Astrocyte of the cerebellum (primary cell): ENCODE data around the gene ADCY1.

ENCODE experiments used
- DNase-seq: peaks from one replicate; pipeline ENCODE4 v3.0.0-alpha.2; 2011; ENCODE audit warnings: low read depth
- H3K4me3 ChIP-seq: 2 replicates; pipeline ENCODE4 v1.5.1; 2011; ENCODE audit warnings: mild to moderate bottlenecking, low read depth, low read length, moderate library complexity
- CTCF ChIP-seq: IDR thresholded peaks from 2 replicates; pipeline ENCODE4 v1.5.1; 2012; ENCODE audit warnings: low read length, low read depth, moderate library complexity, mild to moderate bottlenecking; ENCODE audit errors: missing control alignments
- in situ Hi-C: cut with HindIII; loops from 2 replicates; pipeline ENCODE4 v1.10.0; 2017; ENCODE audit warnings: low sequenced_read_pairs

The ADCY1 gene

DNA sequence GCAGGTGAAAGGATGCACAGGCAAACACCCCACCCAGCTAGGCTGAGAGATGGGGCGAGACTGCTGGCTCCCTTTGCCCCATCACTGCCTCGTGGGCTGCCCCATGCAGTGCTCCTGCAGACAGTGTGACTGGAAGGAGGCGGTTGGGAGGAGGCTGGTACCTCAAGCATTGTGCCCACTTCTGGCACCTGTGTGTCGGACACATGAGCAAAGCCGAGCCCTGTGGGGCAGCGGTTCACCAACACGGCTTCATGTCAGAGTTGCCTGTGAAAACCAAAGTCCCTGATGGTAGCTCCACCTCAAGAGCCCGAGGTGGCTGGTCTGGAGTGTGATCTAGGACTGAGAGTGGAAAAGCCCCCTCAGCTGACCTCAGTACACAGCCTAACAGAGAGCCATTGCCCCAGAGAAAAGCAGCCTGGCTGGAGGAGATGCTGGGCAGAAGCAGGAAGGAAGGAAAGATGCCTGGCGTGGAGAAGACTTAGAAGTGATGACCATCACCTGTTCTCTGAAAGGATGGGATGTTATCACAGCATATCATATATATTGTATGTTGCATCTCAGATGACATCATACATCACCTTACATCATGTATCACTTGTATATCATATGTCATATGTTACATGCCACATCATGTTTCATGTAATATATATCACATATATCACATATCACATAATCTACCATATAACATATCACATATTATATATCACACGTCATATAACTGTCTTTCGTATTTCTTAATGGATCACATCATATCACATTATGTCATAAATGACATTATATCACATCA is 75.6 kb downstream of the ADCY1 start:
- no peak overlapping the region for H3K4me3 ChIP-seq
- DNase-seq = no peak
- no peak for TF ChIP-seq CTCF
- in situ Hi-C loops = no loop called here

DNA sequence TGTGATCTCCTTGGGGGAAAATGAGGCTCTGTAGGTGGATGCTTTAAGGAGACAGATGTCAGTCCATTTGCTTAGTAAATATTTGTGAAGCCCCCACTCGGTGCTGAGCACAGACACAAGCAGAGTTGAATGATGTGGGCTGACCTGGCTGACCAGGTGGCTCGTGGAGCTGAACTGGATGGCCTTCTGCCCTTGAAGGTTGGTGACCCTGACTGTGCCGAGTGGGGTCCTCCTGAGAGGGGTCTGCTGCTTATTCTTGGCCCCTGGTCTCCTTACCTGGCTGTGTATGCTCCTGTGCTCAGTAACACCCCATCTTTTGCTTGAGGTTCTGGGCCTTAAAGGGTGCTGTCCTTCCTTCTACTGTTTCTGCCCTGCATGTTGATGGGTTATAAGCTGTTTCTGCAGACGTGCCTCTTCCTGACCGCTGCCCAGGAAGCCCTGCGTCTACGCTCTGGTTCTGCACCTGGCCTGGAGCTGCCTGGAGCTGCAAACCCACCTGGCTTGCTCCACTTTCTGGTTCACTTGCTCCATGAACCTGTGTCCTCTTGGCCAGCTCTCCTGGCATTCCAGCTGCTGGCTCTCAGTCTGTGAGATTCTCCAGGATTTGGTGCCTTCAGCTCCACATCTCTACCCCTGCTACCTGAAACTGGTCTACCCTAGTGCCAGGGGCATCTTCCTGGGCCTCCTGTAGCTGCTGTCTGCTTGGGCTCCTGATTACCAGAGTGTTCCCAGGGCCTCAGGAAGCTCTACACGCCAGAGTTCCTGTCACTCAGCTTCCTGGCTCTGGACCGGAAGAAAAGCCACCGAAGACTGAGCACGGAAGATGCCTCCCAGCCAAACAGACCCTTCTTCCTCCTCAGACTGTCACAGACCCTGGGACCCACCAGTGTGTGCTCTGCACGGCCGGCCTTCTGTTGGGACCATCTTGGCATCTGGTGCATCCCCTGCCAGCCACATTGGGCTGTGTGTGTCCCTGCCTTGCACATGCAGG is 76.5 kb downstream of the ADCY1 start:
- in situ Hi-C loops = no loop called here
- H3K4me3 ChIP-seq = no peak overlapping the region
- DNase-seq = no peak
- TF ChIP-seq CTCF = no peak

GRCh38 chr7:45651540-45651939 is 77.4 kb downstream of the ADCY1 start:
- TF ChIP-seq CTCF = no peak
- no peak for DNase-seq
- in situ Hi-C loops = no loop called here

GRCh38 chr7:45652630-45653029 is 78.5 kb downstream of the ADCY1 start:
- in situ Hi-C loops = no loop called here
- H3K4me3 ChIP-seq = no peak overlapping the region
- no peak for TF ChIP-seq CTCF
- DNase-seq = no peak

More at GRCh38 chr7:45651540-45651939, 77.4 kb downstream of the ADCY1 start:
- H3K4me3 ChIP-seq = no peak overlapping the region

- DNase-seq = no peak
- no peak overlapping the region for H3K4me3 ChIP-seq
- TF ChIP-seq CTCF = no peak
- in situ Hi-C loops = no loop called here
Measured at GRCh38 chr7:45653209-45653907, 79.2 kb downstream of the ADCY1 start.

GRCh38 chr7:45654341-45654740 is 80.2 kb downstream of the ADCY1 start:
- no peak for TF ChIP-seq CTCF
- H3K4me3 ChIP-seq = no peak overlapping the region
- in situ Hi-C loops = no loop called here
- no peak for DNase-seq
